Stimulated activated CD8-positive, alpha-beta memory T cell treated with anti-CD3 and anti-CD28 coated beads, Interleukin-12 subunit alpha, Interleukin-12 subunit beta, amount 100 ng/mL, for 24 hours (primary cell): Measurements from ENCODE around the gene GRIK4.

Experiments
- DNase-seq: peaks from one replicate; pipeline ENCODE4 v3.0.0-alpha.2; 2020; ENCODE audit errors: extremely low read depth

The GRIK4 gene

GRCh38 chr11:120881596-120881995 lies 370.0 kb downstream of the GRIK4 start:
- DNase-seq, result no peak

DNA sequence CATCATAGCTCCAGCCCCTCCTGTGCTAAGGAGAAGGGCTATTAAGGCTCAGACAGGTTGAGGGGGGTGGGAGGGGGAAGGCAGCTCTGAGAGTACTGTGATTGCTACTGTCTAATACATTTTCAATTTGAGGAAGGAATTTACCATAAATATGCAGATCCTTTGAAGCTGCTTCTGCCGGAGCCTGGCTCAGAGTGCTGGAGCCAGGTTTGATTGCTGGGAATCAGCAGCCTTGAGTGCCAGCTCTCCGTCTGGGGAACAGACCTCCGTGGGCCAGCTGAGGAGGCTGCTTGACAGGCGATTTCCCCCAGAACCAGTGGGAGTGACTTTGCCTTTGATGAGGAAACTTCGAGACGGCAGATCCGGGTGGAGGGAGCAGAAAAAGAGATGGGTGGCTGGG lies 370.6 kb downstream of the GRIK4 start:
- no peak for DNase-seq

DNA sequence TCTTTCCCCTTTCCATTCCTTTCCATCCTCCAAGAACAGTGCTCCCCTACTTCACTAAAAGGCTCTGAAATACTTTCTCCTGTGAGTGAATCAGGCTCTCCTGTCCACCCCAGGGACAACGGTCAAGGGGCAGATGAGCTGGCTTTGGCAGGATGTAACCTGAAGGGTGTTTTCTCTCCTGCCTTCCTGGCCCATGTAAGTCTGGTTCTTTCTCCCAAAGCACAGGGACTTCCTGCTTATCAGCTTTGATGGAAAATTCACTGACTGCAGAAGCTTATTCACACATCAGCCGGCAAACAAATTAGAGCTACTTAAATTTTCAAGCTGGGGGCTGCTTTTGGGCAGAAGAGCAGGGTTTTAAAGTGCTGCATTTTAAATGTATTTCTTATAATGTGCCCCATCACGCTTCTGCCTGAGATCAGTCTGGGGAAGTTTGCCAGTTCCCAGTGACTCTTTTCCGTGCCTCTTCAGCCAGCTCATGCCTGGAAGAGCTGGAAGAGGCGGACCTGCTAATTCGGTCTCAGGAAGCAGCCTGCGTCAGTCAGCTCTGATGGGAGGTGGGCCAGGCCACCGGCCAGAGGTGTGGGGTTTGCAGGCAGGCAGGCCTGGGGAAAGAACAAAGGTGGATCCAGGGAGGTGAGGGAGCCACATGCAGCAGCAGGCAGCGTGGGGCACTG lies 372.0 kb downstream of the GRIK4 start:
- DNase-seq, result no peak

GRCh38 chr11:120884154-120885020 lies 372.8 kb downstream of the GRIK4 start:
- no peak for DNase-seq

- DNase-seq, result no peak
These were observed 379.2 kb downstream of the GRIK4 start for GRCh38 chr11:120890609-120891320.

GRCh38 chr11:120893440-120894201 lies 382.1 kb downstream of the GRIK4 start:
- DNase-seq, result no peak

GRCh38 chr11:120894202-120894985 lies 382.8 kb downstream of the GRIK4 start:
- DNase-seq, result no peak

GRCh38 chr11:120896687-120897086 lies 385.1 kb downstream of the GRIK4 start:
- DNase-seq, result no peak

- no peak for DNase-seq
These were observed 387.0 kb downstream of the GRIK4 start for GRCh38 chr11:120898568-120898967.

DNA sequence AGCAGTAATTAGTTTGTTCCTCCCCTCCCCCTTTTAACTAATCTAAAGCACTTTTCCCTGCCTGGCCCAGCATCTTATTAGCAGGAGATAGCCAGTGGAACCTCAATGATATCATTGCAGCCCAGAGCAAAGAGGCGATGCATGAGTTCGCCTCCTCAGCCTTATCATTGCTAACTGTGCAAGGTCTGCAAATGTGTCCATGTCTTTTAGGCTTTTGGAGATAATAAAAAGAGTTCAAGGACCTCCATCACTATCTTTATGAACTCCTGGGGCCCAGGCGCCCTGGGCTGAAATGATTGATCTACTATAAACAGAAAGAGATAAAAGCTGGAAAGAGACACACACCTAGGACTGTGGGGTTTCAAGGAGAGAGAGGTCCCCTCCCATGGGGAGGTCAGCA lies 388.2 kb downstream of the GRIK4 start:
- DNase-seq, result no peak

DNA sequence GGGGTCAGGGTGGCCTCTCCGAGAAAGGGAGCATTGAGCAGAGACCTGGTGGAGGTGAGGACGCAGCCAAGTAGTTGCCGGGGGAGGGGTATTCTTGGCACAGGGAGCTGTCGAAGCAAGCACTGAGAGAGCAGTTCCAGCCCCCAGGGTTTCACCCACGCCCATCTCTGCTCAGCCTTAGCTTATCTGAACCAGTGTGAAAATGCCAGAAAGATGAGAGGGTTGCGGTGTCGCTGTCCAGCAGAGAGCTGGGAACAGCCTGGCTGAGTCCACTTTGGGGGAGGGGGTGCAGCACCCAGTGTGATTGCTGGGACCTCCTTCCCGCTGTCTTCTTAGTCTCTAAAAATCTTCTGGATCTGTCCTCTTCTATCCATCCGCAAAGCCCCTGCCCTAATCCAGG lies 389.1 kb downstream of the GRIK4 start:
- no peak for DNase-seq

DNA sequence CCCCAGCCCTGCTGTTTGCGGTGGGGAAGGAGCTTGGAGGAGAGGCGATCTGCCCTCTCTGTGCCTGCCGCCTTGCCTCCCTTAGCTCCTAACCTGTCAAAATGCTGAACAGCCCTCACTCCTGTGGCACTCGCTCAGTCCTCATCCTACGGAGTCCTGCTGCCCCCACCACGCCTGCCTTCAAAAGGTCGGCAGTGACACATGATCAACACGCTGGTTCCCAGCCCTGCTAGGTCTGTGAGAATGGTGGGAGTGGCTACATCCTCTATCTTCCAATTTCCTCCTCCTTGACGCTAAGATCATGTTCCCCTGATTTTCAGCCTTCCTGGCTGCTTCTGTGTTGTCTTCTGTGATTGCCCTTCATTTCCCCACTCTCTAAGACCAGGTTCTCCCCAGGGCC lies 392.1 kb downstream of the GRIK4 start:
- no peak for DNase-seq

DNA sequence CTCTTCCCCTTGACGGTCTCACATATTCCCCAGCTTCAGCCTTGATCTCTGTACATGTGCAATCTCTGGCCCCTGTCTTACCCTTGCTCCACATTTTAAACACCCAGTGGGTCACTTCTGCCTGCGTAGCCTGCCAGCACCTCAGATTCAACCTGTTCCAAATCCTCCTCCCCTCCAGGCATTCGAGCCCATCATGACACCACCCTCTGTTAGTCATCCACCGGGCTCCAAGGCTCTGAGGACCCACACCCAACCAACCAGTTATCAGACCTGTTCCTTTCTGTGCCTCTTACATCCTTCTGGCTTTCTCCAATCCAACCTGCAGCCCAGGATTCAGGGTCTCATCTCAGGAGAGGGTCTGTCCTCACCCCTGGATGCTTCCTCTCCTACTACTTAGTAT lies 392.6 kb downstream of the GRIK4 start:
- DNase-seq, result no peak

DNA sequence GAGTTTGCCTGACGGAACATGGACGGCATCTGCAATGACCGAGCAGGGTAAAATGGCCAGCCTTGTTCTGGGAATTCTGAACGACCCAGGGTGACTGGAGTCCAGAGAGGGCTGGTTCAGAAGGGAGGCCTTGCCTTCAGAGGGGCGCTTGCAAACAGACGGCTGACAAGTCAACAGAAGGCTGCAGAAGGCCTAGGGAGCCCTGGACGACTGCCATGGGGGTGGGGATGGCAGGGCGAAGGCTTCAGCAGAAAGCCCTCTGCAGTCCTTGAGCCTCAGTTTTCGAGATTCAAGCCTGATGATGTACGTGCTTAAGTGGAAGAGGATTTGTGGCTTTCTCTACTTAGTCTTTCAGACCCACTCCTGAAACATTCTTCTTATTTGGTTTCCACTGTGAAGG lies 395.2 kb downstream of the GRIK4 start:
- no peak for DNase-seq

DNA sequence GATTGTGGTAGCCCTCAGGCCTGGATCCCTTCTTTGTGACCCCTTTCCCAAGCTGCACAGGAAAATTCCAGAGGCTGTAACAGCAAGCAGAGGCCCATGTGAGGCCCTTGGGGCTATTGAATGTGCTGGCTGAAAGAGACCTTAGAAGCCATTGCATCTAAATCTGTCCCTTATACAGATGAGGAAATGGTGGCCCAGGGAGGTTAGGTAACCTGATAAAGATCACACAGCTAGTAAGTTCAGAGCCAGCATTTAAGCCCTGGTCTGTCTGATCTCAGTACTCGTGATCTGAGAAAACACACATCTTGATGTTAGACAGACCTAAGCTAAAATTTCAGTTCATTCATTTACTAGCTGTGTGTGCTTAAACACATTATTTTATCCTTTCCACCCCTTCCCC lies 396.4 kb downstream of the GRIK4 start:
- no peak for DNase-seq

GRCh38 chr11:120908461-120909181 lies 397.1 kb downstream of the GRIK4 start:
- no peak for DNase-seq

- DNase-seq, result no peak
These were observed 398.3 kb downstream of the GRIK4 start for GRCh38 chr11:120909676-120910416.

DNA sequence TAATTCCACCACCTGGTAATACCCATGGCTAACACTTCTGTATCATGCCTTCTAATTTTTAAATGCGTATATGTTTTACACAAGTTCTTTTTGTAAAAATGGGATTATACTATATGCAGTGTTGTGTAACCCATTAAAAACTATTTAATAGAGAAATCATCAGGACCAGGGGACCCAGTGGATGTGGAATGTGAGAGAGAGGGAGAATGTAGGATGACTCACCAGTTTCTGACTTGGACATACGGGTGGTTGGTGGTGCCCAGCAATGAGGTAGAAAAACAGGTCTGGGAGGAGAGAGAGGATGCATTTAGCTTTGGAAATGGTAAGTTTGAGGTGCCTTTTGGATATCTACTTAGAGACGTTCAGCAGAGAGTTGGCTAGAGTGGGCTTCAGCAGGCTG lies 400.4 kb downstream of the GRIK4 start:
- DNase-seq, result no peak

DNA sequence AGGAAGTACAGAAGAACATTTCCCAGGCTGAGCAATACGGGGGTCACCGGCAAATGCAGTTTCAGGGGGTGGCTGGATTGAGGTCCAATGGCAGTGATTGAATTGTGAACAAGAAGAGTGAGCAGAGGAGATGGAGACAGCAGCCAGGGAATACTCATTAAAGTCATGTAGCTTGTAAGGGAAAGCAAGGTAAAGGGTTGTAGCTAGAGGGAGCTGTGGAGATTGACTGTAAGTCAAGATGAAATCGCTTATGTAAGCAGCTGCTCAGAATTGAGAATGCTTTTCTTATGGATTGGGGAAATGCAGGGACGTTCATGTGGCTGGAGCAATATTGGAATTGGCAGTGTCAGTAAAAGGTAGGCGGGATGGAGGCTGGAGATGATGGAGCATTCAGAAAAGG lies 401.0 kb downstream of the GRIK4 start:
- DNase-seq, result no peak

- DNase-seq, result no peak
These were observed 401.4 kb downstream of the GRIK4 start for GRCh38 chr11:120912915-120913314.
